ENCODE results near the gene NFIB.

GRCh38 chr9:14170973-14171596, 142.9 kb downstream of the NFIB start:
- no peak for TF ChIP-seq EZH2 (IDR thresholded peaks at IDR 0.05; ENCODE audit: low read length)
- TF ChIP-seq, protein P1, sequence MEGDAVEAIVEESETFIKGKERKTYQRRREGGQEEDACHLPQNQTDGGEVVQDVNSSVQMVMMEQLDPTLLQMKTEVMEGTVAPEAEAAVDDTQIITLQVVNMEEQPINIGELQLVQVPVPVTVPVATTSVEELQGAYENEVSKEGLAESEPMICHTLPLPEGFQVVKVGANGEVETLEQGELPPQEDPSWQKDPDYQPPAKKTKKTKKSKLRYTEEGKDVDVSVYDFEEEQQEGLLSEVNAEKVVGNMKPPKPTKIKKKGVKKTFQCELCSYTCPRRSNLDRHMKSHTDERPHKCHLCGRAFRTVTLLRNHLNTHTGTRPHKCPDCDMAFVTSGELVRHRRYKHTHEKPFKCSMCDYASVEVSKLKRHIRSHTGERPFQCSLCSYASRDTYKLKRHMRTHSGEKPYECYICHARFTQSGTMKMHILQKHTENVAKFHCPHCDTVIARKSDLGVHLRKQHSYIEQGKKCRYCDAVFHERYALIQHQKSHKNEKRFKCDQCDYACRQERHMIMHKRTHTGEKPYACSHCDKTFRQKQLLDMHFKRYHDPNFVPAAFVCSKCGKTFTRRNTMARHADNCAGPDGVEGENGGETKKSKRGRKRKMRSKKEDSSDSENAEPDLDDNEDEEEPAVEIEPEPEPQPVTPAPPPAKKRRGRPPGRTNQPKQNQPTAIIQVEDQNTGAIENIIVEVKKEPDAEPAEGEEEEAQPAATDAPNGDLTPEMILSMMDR (optimal IDR thresholded peaks at IDR 0.05 in 1 of 3, IDR thresholded peaks at IDR 0.05 in 1 of 3, conservative IDR thresholded peaks at IDR 0.05 in 1 of 3; ENCODE audit: extremely low read depth in 1 of 3, insufficient read depth in 2 of 3, low read length in 3 of 3): no peak

All from keratinocyte (primary cell).